Natural killer cell (primary cell): ENCODE data around the gene ERVFRD-1. TPM values are rescaled to one million over a fixed set of nuclear protein-coding genes. Genes with fewer than 3 reads are reported as not detected.

Source experiments
- ATAC-seq, 3 donors: fragments of 150-1000 bp in 2 of 3; fragments of 200-7000 bp in 1 of 3; cut with Tn5 transposase; 1 replicate in 1 of 3; 2 replicates in 2 of 3; pipeline ENCODE4 v1.10.0; 2021; ENCODE audit warnings: mild to moderate bottlenecking in 2 of 3, moderate library complexity in 2 of 3
- DNase-seq, 2 donors: peaks; one replicate each; pipeline versions ENCODE4 v3.0.0 to v3.0.0-alpha.2; 2013 to 2021; ENCODE audit warnings: mixed read lengths in 1 of 2
- H3K27ac ChIP-seq: one replicate; pipeline ENCODE4 v1.5.1; 2013; ENCODE audit warnings: mild to moderate bottlenecking, low read length
- H3K27me3 ChIP-seq: one replicate; pipeline ENCODE4 v1.6.1; 2013; ENCODE audit warnings: low read length; ENCODE audit not compliant: control insufficient read depth, insufficient read depth
- H3K36me3 ChIP-seq: one replicate; pipeline ENCODE4 v1.6.1; 2013; ENCODE audit warnings: low read length; ENCODE audit not compliant: control insufficient read depth, insufficient read depth
- H3K4me1 ChIP-seq: one replicate; pipeline ENCODE4 v1.6.1; 2013; ENCODE audit warnings: low read length; ENCODE audit not compliant: control insufficient read depth, insufficient read depth
- H3K4me3 ChIP-seq: one replicate; pipeline ENCODE4 v1.5.1; 2013; ENCODE audit warnings: low read length
- H3K9me3 ChIP-seq: one replicate; pipeline ENCODE4 v1.6.1; 2013; ENCODE audit warnings: low read length; ENCODE audit not compliant: control insufficient read depth, insufficient read depth
- H3K27ac Mint-ChIP-seq, 2 donors: one replicate each; pipeline ENCODE4 v1.8.0; 2022; ENCODE audit warnings: mild to moderate bottlenecking in 2 of 2, mixed read lengths in 2 of 2, moderate library complexity in 1 of 2
- H3K27me3 Mint-ChIP-seq, 2 donors: one replicate each; pipeline ENCODE4 v1.8.0; 2022; ENCODE audit warnings: low read depth in 2 of 2, mixed read lengths in 2 of 2
- H3K36me3 Mint-ChIP-seq: one replicate; pipeline ENCODE4 v1.8.0; 2022; ENCODE audit warnings: mixed read lengths
- H3K4me1 Mint-ChIP-seq, 2 donors: one replicate each; pipeline ENCODE4 v1.8.0; 2022; ENCODE audit warnings: mixed read lengths in 2 of 2
- H3K4me3 Mint-ChIP-seq: one replicate; pipeline ENCODE4 v1.8.0; 2022; ENCODE audit warnings: mild to moderate bottlenecking, moderate library complexity, mixed read lengths
- H3K9me3 Mint-ChIP-seq, 2 donors: one replicate each; pipeline ENCODE4 v1.8.0; 2022; ENCODE audit warnings: mixed read lengths in 2 of 2
- WGBS: methylation state at CpG from one replicate; pipeline ENCODE4 v1.1.7; 2013; ENCODE audit warnings: missing lambda C conversion rate; ENCODE audit not compliant: insufficient coverage; 5-methylcytosine and 5-hydroxymethylcytosine counted together
- intact Hi-C: fragments of 100-400 bp; cut with micrococcal nuclease; formaldehyde crosslinking; loops from one replicate; pipeline ENCODE4 v1.14.2; 2022
- total RNA-seq, 4 donors: library from RNA; stranded (reverse); fragments of 120-200 nt in 1 of 4; gene quantifications; one replicate each; pipeline versions ENCODE4 v1.2.3 to v1.2.4, GENCODE V29; 2013 to 2022
- TF ChIP-seq, protein P1 (sequence below): fragments of 200-600 bp; IDR thresholded peaks from one replicate; pipeline ENCODE4 v1.8.0; 2022; ENCODE audit warnings: antibody characterized with exemption

ERVFRD-1 gene
- total RNA-seq, 3 donors from 2014 or later (not counting 1 experiment from before 2014, with no cell fraction given), result not detected

- intact Hi-C loops, result no loop called here
- WGBS, result 97% methylated on average over 8 of the region's 8 CpGs
Measured at GRCh38 chr6:11142296-11143027, 30.9 kb upstream of the ERVFRD-1 start.

GRCh38 chr6:11141295-11141694 is 29.8 kb upstream of the ERVFRD-1 start:
- TF ChIP-seq, protein P1, sequence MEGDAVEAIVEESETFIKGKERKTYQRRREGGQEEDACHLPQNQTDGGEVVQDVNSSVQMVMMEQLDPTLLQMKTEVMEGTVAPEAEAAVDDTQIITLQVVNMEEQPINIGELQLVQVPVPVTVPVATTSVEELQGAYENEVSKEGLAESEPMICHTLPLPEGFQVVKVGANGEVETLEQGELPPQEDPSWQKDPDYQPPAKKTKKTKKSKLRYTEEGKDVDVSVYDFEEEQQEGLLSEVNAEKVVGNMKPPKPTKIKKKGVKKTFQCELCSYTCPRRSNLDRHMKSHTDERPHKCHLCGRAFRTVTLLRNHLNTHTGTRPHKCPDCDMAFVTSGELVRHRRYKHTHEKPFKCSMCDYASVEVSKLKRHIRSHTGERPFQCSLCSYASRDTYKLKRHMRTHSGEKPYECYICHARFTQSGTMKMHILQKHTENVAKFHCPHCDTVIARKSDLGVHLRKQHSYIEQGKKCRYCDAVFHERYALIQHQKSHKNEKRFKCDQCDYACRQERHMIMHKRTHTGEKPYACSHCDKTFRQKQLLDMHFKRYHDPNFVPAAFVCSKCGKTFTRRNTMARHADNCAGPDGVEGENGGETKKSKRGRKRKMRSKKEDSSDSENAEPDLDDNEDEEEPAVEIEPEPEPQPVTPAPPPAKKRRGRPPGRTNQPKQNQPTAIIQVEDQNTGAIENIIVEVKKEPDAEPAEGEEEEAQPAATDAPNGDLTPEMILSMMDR, result no peak
- H3K4me3 ChIP-seq, result no peak overlapping the region
- H3K9me3 Mint-ChIP-seq, result no peaks in the 10 kb centered on the region
- no peaks in the 10 kb centered on the region for H3K27me3 ChIP-seq
- H3K4me1 ChIP-seq, result peaks cover 3% of the 10 kb centered on the region
- H3K36me3 Mint-ChIP-seq, result no peaks in the 10 kb centered on the region
- no peaks in the 10 kb centered on the region for H3K27me3 Mint-ChIP-seq
- H3K27ac ChIP-seq, result no peak overlapping the region
- no peaks in the 10 kb centered on the region for H3K9me3 ChIP-seq
- H3K4me3 Mint-ChIP-seq, result no peak overlapping the region
- WGBS, result 93% methylated on average over 3 of the region's 3 CpGs
- no peak for DNase-seq
- H3K4me1 Mint-ChIP-seq, result peaks cover 4 to 5% of the 10 kb centered on the region in 2 donors
- H3K27ac Mint-ChIP-seq, result no peak overlapping the region
- no peaks in the 10 kb centered on the region for H3K36me3 ChIP-seq
- no peak for ATAC-seq
- intact Hi-C loops, result no loop called here

More at GRCh38 chr6:11142296-11143027, 30.9 kb upstream of the ERVFRD-1 start:
- Histone ChIP-seq H3K4me1 (peaks cover 3% of the 10 kb centered on the region), H3K27ac (no peak overlapping the region), H3K27me3 (no peaks in the 10 kb centered on the region), H3K36me3 (no peaks in the 10 kb centered on the region), H3K4me3 (no peak overlapping the region), H3K9me3 (no peaks in the 10 kb centered on the region)
- H3K27me3 Mint-ChIP-seq, result no peaks in the 10 kb centered on the region
- DNase-seq (no peak), ATAC-seq (no peak)
- H3K36me3 Mint-ChIP-seq, result no peaks in the 10 kb centered on the region
- H3K27ac Mint-ChIP-seq, result no peak overlapping the region
- H3K4me1 Mint-ChIP-seq, result peaks cover 4 to 5% of the 10 kb centered on the region in 2 donors
- no peak overlapping the region for H3K4me3 Mint-ChIP-seq
- H3K9me3 Mint-ChIP-seq, result no peaks in the 10 kb centered on the region
- TF ChIP-seq, protein P1, result no peak

DNA sequence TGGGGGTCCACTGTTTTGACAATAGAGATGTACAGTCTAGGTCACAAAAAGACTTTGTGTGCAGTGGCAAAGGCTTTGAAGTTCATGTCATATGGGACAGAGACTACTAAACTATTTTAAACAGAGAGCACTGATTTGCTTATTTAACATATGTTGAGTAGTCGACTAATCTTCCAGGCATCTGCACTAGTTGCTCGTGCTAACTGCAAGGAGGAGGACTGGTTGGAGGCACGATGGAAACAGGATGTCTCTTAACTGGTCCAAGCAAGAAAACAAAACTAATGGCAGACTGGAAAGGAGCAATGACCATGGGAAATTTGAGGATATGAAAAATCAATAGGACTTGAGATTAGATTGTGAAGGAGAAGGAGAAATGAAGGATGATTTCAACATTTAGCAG is 28.5 kb upstream of the ERVFRD-1 start:
- H3K27me3 ChIP-seq, result no peaks in the 10 kb centered on the region
- ATAC-seq (no peak), DNase-seq (no peak)
- Mint-ChIP-seq H3K9me3 (no peaks in the 10 kb centered on the region), H3K36me3 (peaks cover 1% of the 10 kb centered on the region), H3K4me3 (no peak overlapping the region), H3K27ac (no peak overlapping the region), H3K27me3 (no peaks in the 10 kb centered on the region), H3K4me1 (peaks cover 4 to 5% of the 10 kb centered on the region in 2 donors)
- TF ChIP-seq, protein P1, result no peak
- H3K9me3 ChIP-seq, result no peaks in the 10 kb centered on the region
- 91% methylated on average over 3 of the region's 3 CpGs for WGBS
- peaks cover 5% of the 10 kb centered on the region for H3K36me3 ChIP-seq
- peaks cover 3% of the 10 kb centered on the region for H3K4me1 ChIP-seq
- H3K27ac ChIP-seq, result no peak overlapping the region
- no peak overlapping the region for H3K4me3 ChIP-seq
- intact Hi-C loops, result no loop called here
